ENCODE measurements around the gene CBX4. TPM values are rescaled to one million over a fixed set of nuclear protein-coding genes. Genes with fewer than 3 reads are reported as not detected.

CBX4 gene
- total and polyA plus RNA-seq, 4 donors: 16.2 to 46.8 (median 30.6) TPM

- DNase-seq (ENCODE audit: low read depth in 4 of 6, low spot score in 6 of 6): no peak
- H3K27ac ChIP-seq (ENCODE audit: low read depth, low read length): peak overlapping the region; percentile 25
- H3K4me1 ChIP-seq (ENCODE audit: control insufficient read depth, insufficient read depth, low read length): peaks cover 85% of the 10 kb centered on the region
Observed at GRCh38 chr17:79795795-79796443, 43.3 kb downstream of the CBX4 start.

DNA sequence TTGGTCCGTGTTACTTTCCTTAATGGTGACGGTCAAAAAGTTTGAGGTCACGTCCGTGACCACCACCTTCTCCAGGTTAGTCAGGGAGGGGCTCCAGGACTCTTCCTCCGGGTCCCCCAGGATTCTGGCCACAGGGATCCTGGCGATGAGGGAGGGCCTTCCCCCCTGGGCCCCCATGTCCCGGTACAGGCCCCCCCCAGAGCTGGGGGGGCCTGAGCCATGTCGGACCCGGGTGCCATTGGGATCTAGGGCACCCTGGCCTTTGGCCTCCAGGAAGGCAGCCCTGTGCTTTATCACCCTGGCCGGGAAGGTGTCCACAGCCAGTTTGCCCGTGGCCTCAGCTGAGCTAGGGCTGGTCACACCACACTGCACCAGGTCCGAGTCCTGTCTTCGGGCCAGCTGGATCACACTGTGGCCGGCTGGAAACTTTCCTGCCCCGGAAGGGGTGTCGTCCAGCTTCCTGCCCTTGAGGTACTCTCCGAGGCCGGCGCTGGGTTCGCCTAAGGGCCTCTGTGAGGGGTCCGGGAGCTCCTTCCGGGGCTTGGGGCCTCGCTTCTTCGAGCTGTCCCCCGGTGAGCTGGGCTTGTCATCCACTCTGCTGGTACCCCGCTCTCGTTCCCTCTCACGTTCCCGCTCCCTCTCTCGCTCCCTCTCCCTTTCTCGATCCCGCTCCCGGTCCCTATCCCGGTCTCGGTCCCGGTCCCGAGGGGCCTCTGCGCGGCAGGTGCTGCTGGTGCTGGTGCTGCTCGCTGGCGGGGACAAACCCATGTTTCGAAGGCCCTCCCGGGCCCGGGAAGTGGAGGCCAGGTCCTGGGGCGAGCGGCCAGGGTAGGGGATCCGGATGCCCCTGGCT lies 44.4 kb downstream of the CBX4 start:
- H3K4me3 ChIP-seq (ENCODE audit: low read depth, low read length): no peak overlapping the region
- H3K27ac ChIP-seq (ENCODE audit: low read depth, low read length): no peak overlapping the region
- DNase-seq (ENCODE audit: low read depth in 4 of 6, low spot score in 6 of 6): no peak
- peaks cover 60% of the 10 kb centered on the region for H3K27me3 ChIP-seq (ENCODE audit: control insufficient read depth, insufficient read depth, low read length)
- WGBS (ENCODE audit: insufficient coverage): 58% methylated on average over 47 of the region's 47 CpGs
- no peaks in the 10 kb centered on the region for H3K9me3 ChIP-seq (ENCODE audit: control insufficient read depth, insufficient read depth, low read length)
- H3K36me3 ChIP-seq (ENCODE audit: control insufficient read depth, insufficient read depth, low read length): peaks cover 20% of the 10 kb centered on the region
- peaks cover 85% of the 10 kb centered on the region for H3K4me1 ChIP-seq (ENCODE audit: control insufficient read depth, insufficient read depth, low read length)

More at GRCh38 chr17:79795795-79796443, 43.3 kb downstream of the CBX4 start:
- peak overlapping the region; percentile 75 for H3K4me3 ChIP-seq (ENCODE audit: low read depth, low read length)
- peaks cover 60% of the 10 kb centered on the region for H3K27me3 ChIP-seq (ENCODE audit: control insufficient read depth, insufficient read depth, low read length)
- 25% methylated on average over 4 of the region's 8 CpGs for WGBS (ENCODE audit: insufficient coverage)
- peaks cover 20% of the 10 kb centered on the region for H3K36me3 ChIP-seq (ENCODE audit: control insufficient read depth, insufficient read depth, low read length)
- no peaks in the 10 kb centered on the region for H3K9me3 ChIP-seq (ENCODE audit: control insufficient read depth, insufficient read depth, low read length)

- H3K36me3 ChIP-seq (ENCODE audit: control insufficient read depth, insufficient read depth, low read length): peaks cover 20% of the 10 kb centered on the region
- peak in 2 of 6 donors; percentile 74 to 77 for DNase-seq (ENCODE audit: low read depth in 4 of 6, low spot score in 6 of 6)
- H3K4me1 ChIP-seq (ENCODE audit: control insufficient read depth, insufficient read depth, low read length): peaks cover 83% of the 10 kb centered on the region
- peak overlapping the region; percentile 73 for H3K27ac ChIP-seq (ENCODE audit: low read depth, low read length)
- H3K9me3 ChIP-seq (ENCODE audit: control insufficient read depth, insufficient read depth, low read length): no peaks in the 10 kb centered on the region
- H3K4me3 ChIP-seq (ENCODE audit: low read depth, low read length): peak overlapping the region; percentile 29
- WGBS (ENCODE audit: insufficient coverage): no CpG with 5 or more reads among the region's 3 CpGs
- H3K27me3 ChIP-seq (ENCODE audit: control insufficient read depth, insufficient read depth, low read length): peaks cover 60% of the 10 kb centered on the region
Observed at GRCh38 chr17:79793924-79794304, 45.3 kb downstream of the CBX4 start.

DNA sequence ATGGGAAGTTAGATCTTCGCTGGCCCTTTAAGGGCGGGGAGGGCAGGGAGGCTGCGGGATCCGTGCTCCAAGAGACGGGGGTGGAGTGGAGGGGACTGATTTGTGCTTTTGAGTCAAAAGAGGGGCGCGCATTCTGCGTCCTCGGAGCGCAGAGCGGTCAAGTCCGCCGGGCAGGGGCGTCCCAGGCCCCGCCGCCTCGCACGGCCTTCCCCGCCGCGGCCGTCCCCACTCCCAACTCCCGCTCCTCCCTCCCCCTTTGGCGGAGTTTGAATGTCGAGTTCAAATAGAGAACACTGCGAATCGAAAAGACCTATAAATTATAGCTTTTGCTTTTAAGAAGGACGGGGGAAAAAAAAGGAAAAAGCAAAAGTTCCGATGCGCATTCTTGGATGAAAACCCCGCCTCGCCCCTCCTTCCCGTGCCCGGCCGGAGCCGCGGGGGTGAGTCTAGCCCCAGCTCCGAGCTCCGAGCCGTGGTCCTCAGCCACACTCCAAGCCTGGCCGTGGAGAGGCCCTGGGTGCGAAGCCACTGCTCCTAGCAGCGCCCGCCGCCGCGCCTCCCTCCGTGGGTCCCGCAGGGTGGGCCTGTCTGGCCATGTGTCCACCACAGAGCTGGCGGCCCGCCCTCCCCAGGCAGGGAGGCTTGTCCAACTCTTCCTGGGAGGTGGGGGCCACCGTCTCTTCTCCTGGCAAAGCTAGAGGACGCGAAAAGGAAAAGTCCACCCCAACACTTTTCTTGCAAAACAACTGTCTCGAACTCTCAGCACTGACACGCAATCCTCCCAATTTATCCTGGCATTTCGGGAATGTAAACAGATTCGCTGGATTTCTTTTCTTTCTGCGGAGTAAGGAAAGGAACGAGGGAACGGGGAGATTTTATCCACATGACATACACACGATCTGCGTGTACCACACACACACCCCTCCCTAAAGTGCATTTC lies 46.0 kb downstream of the CBX4 start:
- WGBS (ENCODE audit: insufficient coverage): 22% methylated on average over 37 of the region's 63 CpGs
- H3K4me3 ChIP-seq (ENCODE audit: low read depth, low read length): peak overlapping the region; percentile 29
- H3K27me3 ChIP-seq (ENCODE audit: control insufficient read depth, insufficient read depth, low read length): peaks cover 59% of the 10 kb centered on the region
- DNase-seq (ENCODE audit: low read depth in 4 of 6, low spot score in 6 of 6): peak in 2 of 6 donors; percentile 36 to 66
- peaks cover 77% of the 10 kb centered on the region for H3K4me1 ChIP-seq (ENCODE audit: control insufficient read depth, insufficient read depth, low read length)
- peaks cover 20% of the 10 kb centered on the region for H3K36me3 ChIP-seq (ENCODE audit: control insufficient read depth, insufficient read depth, low read length)
- no peaks in the 10 kb centered on the region for H3K9me3 ChIP-seq (ENCODE audit: control insufficient read depth, insufficient read depth, low read length)
- H3K27ac ChIP-seq (ENCODE audit: low read depth, low read length): peak overlapping the region; percentile 73

DNA sequence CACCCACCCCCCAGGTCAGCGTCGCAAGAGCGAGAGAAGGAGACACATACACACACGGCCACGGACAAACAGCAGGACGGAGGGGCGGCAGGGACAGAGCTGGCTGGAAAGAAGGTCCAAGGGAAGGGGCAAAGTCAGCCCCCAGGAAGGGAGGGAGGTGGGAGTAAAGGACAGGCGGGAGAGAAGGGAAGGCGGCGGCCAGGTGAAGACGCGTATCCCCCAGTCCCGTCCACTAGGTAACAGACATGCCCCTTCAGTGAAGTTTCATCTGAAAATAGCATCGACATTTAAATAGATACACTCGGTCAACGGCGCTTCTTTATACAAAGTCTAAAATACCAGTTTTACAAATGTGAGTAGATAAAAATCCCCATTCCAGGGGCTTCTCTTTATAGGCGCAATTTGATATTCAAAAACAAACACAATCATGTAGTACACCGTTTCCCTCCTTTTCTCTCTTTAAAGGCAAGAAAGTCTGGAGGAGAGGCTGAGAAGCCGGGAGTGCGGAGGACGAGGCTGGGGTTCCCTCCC lies 46.8 kb downstream of the CBX4 start:
- no peak overlapping the region for H3K27ac ChIP-seq (ENCODE audit: low read depth, low read length)
- DNase-seq (ENCODE audit: low read depth in 4 of 6, low spot score in 6 of 6): peak in 1 of 6 donors; percentile 22
- no peak overlapping the region for H3K4me3 ChIP-seq (ENCODE audit: low read depth, low read length)
- WGBS (ENCODE audit: insufficient coverage): 25% methylated on average over 5 of the region's 22 CpGs
- peaks cover 20% of the 10 kb centered on the region for H3K36me3 ChIP-seq (ENCODE audit: control insufficient read depth, insufficient read depth, low read length)
- no peaks in the 10 kb centered on the region for H3K9me3 ChIP-seq (ENCODE audit: control insufficient read depth, insufficient read depth, low read length)
- peaks cover 71% of the 10 kb centered on the region for H3K4me1 ChIP-seq (ENCODE audit: control insufficient read depth, insufficient read depth, low read length)
- peaks cover 56% of the 10 kb centered on the region for H3K27me3 ChIP-seq (ENCODE audit: control insufficient read depth, insufficient read depth, low read length)

DNA sequence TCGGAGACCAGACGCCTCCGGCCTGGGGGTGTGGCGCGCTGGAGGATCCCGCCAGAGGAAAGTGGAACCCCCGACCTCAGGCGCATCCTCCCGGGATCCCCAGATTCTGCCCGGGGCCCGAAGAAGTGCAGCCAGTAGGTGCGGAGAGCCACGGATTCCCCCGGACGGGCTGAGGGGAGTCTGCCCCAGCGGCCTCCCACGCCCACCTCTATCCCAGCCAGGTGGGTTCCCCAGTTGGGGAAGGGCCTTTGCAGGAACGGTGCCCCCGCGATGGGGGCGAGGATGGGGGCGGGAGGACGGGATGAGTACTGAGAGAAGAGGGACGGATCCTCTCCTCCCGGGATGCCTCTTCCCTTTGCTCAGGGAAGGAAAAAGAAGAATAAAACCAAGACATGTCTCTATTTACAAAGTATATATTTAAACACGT lies 47.5 kb downstream of the CBX4 start:
- Histone ChIP-seq H3K27ac (ENCODE audit: low read depth, low read length) (no peak overlapping the region), H3K4me3 (ENCODE audit: low read depth, low read length) (no peak overlapping the region), H3K4me1 (ENCODE audit: control insufficient read depth, insufficient read depth, low read length) (peaks cover 71% of the 10 kb centered on the region), H3K27me3 (ENCODE audit: control insufficient read depth, insufficient read depth, low read length) (peaks cover 61% of the 10 kb centered on the region), H3K36me3 (ENCODE audit: control insufficient read depth, insufficient read depth, low read length) (peaks cover 23% of the 10 kb centered on the region), H3K9me3 (ENCODE audit: control insufficient read depth, insufficient read depth, low read length) (no peaks in the 10 kb centered on the region)
- DNase-seq (ENCODE audit: low read depth in 4 of 6, low spot score in 6 of 6): no peak
- 5% methylated on average over 15 of the region's 26 CpGs for WGBS (ENCODE audit: insufficient coverage)

DNA sequence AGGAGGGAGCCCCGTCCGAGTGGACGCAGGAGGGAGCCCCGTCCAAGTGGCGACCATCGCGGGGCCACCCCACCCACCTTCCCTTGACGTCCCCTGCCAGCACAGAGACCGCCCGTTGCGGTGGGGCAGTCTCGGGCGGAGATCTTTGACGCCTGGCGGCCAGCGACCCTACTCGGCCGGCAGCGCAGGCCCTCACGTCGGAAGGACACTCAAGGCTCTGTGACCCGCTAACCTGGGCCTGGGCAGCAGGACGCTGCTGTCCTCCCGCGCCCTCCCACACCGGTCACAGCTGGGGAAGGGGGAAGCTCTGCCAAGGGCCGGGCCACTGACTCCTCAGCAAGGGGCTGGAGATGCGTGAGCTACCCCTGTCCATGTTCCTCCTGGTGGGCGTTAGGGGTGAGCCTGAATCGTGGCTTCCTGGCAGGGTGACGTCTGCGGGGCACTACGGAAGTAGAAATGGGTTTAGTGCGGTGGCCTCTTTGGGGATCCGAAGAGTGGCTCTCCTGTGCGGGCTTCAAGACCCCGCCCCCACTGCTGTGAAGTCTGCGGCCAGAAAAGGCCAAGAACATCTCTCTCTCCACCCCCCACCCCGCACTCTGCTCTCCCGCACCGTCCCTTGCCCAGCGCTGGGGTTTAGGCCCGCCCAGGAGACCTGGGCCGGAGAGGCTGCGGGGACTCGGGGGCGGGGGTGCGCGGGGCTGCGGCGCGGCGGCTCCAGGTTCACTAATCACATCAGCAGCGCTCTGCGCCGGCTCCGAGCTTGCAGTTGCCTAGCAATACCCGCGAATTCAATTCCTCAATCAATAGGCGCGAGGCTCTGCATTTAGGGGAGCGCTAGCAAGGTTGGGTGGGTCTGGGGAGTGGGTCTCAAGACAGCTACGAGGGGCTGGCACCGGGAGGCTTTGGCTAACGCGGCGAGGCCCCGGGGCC lies 48.2 kb downstream of the CBX4 start:
- DNase-seq (ENCODE audit: low read depth in 4 of 6, low spot score in 6 of 6): peak in 2 of 6 donors; percentile 76 to 90
- H3K4me1 ChIP-seq (ENCODE audit: control insufficient read depth, insufficient read depth, low read length): peaks cover 67% of the 10 kb centered on the region
- no peaks in the 10 kb centered on the region for H3K9me3 ChIP-seq (ENCODE audit: control insufficient read depth, insufficient read depth, low read length)
- H3K4me3 ChIP-seq (ENCODE audit: low read depth, low read length): no peak overlapping the region
- no peak overlapping the region for H3K27ac ChIP-seq (ENCODE audit: low read depth, low read length)
- 5% methylated on average over 62 of the region's 68 CpGs for WGBS (ENCODE audit: insufficient coverage)
- peaks cover 27% of the 10 kb centered on the region for H3K36me3 ChIP-seq (ENCODE audit: control insufficient read depth, insufficient read depth, low read length)
- H3K27me3 ChIP-seq (ENCODE audit: control insufficient read depth, insufficient read depth, low read length): peaks cover 64% of the 10 kb centered on the region

- WGBS (ENCODE audit: insufficient coverage): 6% methylated on average over 74 of the region's 74 CpGs
- Histone ChIP-seq H3K36me3 (ENCODE audit: control insufficient read depth, insufficient read depth, low read length) (peaks cover 33% of the 10 kb centered on the region), H3K4me3 (ENCODE audit: low read depth, low read length) (no peak overlapping the region), H3K9me3 (ENCODE audit: control insufficient read depth, insufficient read depth, low read length) (no peaks in the 10 kb centered on the region), H3K27ac (ENCODE audit: low read depth, low read length) (no peak overlapping the region), H3K4me1 (ENCODE audit: control insufficient read depth, insufficient read depth, low read length) (peaks cover 58% of the 10 kb centered on the region), H3K27me3 (ENCODE audit: control insufficient read depth, insufficient read depth, low read length) (peaks cover 64% of the 10 kb centered on the region)
- peak in 2 of 6 donors; percentile 41 to 69 for DNase-seq (ENCODE audit: low read depth in 4 of 6, low spot score in 6 of 6)
Observed at GRCh38 chr17:79789943-79790804, 49.1 kb downstream of the CBX4 start.
